NCI-H2196 (cell line): Measurements from ENCODE around the gene TMC6.

Experiments used
- DNase-seq: peaks from one replicate; lab custom pipeline; 2025; ENCODE audit not compliant: unreplicated experiment; lab: John Stamatoyannopoulos, UW

The TMC6 gene

GRCh38 chr17:78137392-78138203, 9.0 kb upstream of the TMC6 start:
- no peak for DNase-seq

DNA sequence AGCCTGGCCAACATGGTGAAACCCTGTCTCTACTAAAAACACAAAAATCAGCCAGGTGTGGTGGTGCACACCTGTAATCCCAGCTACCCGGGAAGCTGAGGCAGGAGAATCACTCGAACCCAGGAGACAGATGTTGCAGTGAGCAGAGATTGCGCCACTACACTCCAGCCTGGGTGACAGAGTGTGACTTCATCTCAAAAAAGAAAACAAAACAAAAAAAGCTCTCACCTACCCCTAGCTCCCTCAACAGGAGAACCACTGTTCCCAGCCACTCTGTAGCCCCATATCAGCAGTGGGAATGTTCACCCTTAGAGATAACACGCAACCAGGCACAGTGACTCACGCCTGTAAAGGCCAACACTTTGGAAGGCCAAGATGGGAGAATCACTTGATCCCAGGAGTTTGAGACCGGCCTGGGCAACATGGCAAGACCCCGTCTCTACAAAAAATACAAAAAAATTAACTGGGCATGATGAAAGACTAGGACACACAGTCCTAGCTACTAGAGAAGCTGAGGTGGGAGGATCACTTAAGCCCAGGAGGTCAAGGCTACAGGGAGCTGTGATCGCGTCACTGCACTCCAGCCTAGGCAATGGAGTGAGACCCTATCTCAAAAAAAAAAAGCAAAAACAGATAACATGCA, 7.4 kb upstream of the TMC6 start:
- DNase-seq = no peak

GRCh38 chr17:78134899-78135385, 6.4 kb upstream of the TMC6 start:
- no peak for DNase-seq

DNA sequence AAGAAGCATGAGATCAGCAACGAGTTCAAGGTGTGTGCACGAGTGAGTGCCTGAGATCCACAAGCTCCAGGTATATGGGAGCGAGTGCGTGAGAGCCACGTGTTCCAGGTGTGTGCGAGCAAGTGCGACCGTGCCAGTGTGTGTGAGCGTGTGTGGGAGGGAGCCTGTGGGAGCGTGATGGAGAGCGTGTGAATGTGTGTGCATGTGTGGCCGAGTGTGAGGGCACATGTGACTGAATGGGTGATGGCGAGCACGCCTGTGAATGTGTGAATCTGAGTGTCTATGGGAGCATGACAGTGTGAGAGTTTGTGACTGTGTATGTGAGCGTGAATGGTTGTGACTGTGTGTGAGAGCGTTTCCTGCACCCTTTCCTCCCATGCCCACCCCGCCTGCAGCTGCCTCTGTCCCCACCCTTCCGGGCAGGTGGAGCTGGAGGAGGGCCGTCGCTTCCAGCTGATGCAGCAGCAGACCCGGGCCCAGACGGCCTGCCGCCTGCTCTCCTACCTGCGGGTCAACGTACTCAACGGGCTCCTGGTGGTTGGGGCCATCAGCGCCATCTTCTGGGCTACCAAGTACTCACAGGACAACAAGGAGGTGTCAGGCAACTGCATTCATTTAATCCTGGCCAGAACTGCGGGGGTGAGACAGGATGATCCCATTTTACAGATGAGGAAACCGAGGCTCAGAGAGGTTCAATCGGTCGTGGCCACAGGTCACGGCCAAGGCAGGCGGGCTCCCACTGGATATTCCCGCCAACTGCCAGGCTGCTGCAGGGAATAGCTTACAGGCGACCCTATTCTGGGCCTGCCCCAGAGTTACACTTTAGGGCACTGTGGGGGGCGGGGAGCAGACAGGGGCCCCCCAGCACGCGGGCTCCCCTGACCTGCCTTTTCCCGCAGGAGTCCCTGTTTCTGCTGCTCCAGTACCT, 5.7 kb upstream of the TMC6 start:
- peak; percentile 51 for DNase-seq

DNA sequence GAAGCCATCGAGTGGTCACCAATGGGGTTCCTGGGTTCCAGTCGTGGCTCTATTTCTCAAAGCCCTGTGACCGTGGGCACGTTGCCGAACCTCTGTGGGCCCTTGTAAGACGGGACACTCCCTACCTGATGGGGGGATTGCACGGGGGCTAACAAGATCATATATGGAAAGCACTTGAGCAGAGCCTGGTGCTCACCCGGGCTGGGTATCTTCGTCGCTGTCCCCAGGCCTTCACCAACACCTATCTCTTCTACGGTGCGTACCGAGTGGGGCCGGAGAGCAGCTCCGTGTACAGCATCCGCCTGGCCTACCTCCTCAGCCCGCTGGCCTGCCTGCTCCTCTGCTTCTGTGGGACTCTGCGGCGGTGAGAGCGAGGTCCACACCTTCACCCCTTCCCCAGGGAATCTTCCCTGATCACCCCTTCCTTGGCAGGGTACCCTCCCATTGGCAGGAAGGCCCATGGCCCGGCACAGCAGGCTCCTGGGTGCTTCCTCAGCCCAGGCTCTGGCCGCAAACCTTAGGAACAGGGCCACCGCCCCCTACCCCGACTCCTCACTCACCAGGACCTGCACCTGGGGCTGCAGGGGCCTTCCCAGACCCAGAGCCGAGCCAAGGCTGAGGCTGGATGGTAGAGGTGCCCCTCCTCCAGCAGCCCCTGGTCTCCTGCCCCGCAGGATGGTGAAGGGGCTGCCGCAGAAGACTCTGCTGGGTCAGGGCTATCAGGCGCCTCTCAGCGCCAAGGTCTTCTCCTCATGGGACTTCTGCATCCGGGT, 4.8 kb upstream of the TMC6 start:
- no peak for DNase-seq

- no peak for DNase-seq
Measured at GRCh38 chr17:78132767-78133178, 4.2 kb upstream of the TMC6 start.

DNA sequence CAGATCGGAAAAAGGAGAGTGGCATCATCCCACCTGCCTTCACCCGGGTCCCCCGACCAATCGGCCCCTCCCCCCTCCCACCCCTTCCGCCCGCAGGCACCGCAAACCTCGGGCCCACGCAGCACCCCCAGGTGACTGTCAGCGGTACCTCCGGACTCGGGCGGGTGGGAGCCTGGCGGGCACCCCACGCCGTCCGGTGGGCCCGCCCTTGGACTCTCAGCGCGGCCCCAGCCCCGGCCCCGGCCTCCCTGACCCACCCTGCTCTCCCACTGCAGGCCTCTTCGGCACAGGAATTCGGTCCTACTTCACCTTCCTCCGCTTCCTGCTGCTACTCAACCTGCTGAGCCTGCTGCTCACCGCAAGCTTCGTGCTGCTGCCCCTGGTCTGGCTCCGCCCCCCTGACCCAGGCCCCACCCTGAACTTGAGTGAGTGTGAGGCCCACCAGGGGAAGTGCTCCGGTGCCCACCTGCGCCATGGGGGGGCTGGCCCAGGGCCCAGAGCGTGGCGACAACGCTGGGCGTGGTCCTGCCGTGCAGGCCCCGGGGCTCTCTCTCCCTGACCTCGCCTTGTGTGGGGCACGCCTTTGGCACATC, 3.6 kb upstream of the TMC6 start:
- no peak for DNase-seq

GRCh38 chr17:78131172-78132083, 2.9 kb upstream of the TMC6 start:
- no peak for DNase-seq

DNA sequence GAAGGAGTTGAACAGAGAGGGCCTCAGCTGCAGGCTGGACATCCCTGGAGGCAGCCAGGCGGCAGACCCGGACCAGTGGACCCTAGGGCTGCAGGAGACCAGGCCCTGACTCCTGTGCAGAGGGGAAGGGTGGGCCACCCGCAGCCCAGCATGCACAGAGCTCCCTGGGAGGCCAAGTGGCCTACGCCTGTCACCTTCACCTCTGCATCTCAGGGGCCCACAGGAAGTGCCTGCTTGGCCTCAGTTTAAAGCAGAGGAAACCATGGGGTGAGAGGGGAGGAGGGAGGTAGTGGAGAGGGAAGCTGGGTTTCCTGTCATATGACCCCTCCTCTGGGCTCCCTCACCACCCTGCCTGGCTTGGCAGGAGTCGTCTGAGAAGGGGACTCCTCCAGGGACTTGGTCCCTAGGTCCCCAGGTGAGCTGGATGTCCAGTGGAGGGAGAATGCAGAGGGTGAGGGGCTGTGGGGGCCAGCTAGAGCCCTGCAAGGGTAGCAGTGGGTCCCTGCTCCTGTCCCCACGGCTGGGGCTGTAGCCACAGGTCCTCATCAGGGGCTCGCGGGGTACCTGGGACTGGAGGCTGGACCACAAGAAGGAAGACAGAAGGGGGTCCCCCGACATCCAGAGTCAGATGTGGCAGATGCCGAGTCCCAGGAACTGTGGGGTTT, 2.0 kb upstream of the TMC6 start, which contains the start of gene TMC8:
Gene TMC8, plus strand, starts transcription at position 335 of the 665 bp plus-strand sequence. CDS start 818 bp downstream, outside the sequence.
- peak; percentile 32 for DNase-seq

- no peak for DNase-seq
Measured at GRCh38 chr17:78130090-78130436, 1.5 kb upstream of the TMC6 start.

- DNase-seq = no peak
Measured at GRCh38 chr17:78129351-78130089, 965 bp upstream of the TMC6 start.

DNA sequence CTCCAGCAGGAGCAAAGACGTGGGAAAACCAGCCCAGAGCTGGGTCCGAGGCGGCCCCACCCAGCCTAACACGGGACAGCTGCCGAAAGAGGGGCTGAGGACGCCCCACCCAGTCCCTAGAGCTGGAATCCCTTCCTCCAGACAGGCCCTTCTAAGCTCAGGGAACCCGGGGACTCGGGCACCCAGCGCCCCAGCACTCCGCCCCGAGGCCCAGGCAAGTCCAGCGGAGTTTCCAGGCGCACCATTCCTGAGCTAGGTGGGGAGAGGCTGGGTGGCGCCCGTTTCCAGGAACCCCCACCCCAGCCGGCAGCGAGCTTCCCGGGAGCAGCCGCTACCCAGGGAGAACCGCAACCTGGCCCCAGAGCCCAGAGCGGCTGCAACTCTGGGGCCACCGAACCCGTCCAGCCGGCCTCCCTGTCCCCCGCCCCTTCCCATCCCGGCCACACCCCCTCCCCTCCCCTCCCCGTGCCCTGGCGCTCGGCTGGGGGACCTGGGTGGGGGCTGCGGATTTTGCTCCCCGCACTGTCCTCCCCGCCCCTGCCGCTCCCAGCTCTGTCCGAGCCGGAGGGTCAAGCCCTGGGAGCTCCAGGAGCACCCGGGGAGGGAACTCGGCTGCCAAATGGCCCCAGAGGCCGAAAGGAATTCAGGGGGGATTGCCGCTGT, 536 bp downstream of the TMC6 start:
- peak; percentile 41 for DNase-seq

- DNase-seq = no peak
Measured at GRCh38 chr17:78127239-78127887, 1.2 kb downstream of the TMC6 start.

- no peak for DNase-seq
Measured at GRCh38 chr17:78126895-78127238, 1.7 kb downstream of the TMC6 start.

DNA sequence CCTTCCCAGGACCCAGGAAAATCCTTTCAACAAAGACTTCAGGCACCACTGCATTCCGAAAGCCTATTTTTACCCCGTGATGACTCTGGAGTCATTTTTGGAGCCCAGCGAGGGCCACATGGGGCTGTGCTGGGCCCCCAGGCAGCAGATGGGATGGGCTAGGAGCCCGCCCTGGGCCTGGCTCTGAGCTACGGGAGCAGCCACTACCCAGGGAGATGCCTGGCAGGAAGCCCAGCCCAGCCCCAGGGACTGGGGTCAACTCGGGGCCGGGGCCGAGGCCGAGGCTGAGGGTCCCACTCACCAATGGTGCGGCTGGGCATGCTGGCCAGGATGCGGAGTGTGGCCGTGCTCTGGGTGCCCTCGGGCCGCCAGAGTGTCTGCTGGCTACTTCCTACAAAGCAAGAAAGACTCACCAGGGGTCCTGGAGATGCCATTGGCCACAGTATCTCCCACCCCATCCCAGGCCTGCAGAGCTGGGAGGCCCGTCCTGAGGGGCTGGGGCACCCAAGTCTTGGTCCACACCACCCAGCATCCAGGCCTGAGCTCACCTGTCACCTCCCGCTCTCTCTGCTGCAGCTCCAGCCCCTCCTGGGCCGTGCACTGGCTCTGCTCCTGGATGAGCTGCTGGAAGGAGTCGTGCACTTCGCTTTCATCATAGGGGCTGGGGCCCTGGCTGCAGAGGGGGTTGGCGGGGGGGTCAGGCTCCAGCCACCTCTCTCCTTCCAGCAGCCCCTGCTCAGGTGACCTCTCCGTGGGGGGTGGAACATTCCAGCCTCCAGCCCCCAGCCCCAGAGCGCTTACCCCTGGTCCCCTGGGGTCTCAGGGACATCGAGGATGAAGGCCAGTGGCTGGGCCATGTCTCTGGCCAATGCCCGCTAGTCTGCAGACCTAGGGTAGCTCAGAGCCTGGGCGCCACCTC, 2.3 kb downstream of the TMC6 start:
- no peak for DNase-seq
